ENCODE results near the gene ANKRD13B.
A peak's percentile ranks its signal among the peaks of the same experiment; 100 is the strongest.

The ANKRD13B gene

GRCh38 chr17:29618272-29619065 is 25.5 kb downstream of the ANKRD13B start:
- no peak overlapping the region for H3K4me3 ChIP-seq (ENCODE audit: low read length)
- TF ChIP-seq ZNF274 (IDR thresholded peaks at IDR 0.05; ENCODE audit: low read depth, low read length), result no peak

GRCh38 chr17:29619251-29619650 is 26.3 kb downstream of the ANKRD13B start:
- H3K4me3 ChIP-seq (ENCODE audit: low read length), result no peak overlapping the region
- TF ChIP-seq ZNF274 (IDR thresholded peaks at IDR 0.05; ENCODE audit: low read depth, low read length), result no peak

- no peak overlapping the region for H3K4me3 ChIP-seq (ENCODE audit: low read length)
- TF ChIP-seq ZNF274 (IDR thresholded peaks at IDR 0.05; ENCODE audit: low read depth, low read length), result no peak
Measured at GRCh38 chr17:29620271-29620670, 27.3 kb downstream of the ANKRD13B start.

- TF ChIP-seq ZNF274 (IDR thresholded peaks at IDR 0.05; ENCODE audit: low read depth, low read length), result no peak
- no peak overlapping the region for H3K4me3 ChIP-seq (ENCODE audit: low read length)
Measured at GRCh38 chr17:29620779-29621500, 28.0 kb downstream of the ANKRD13B start.

GRCh38 chr17:29621751-29622194 is 28.8 kb downstream of the ANKRD13B start:
- TF ChIP-seq ZNF274 (IDR thresholded peaks at IDR 0.05; ENCODE audit: low read depth, low read length), result no peak
- H3K4me3 ChIP-seq (ENCODE audit: low read length), result peak overlapping the region; percentile 57; the same call in 1 of the 2 replicates

GRCh38 chr17:29622337-29623282 is 29.7 kb downstream of the ANKRD13B start, which contains the start of gene CORO6:
Gene CORO6, minus strand, starts transcription at chr17:29622912. Its CDS starts 1,491 bp downstream, at chr17:29621421.
- no peak for TF ChIP-seq ZNF274 (IDR thresholded peaks at IDR 0.05; ENCODE audit: low read depth, low read length)
- peak within 1 kb of the TSS; percentile 57; the same call in 1 of the 2 replicates for H3K4me3 ChIP-seq (ENCODE audit: low read length)

GRCh38 chr17:29623283-29623647 is 30.3 kb downstream of the ANKRD13B start:
- TF ChIP-seq ZNF274 (IDR thresholded peaks at IDR 0.05; ENCODE audit: low read depth, low read length), result no peak
- peak overlapping the region; percentile 57; the same call in 1 of the 2 replicates for H3K4me3 ChIP-seq (ENCODE audit: low read length)

- TF ChIP-seq ZNF274 (IDR thresholded peaks at IDR 0.05; ENCODE audit: low read depth, low read length), result no peak
- no peak overlapping the region for H3K4me3 ChIP-seq (ENCODE audit: low read length)
Measured at GRCh38 chr17:29624586-29624985, 31.7 kb downstream of the ANKRD13B start.

GRCh38 chr17:29625037-29625750 is 32.3 kb downstream of the ANKRD13B start:
- no peak overlapping the region for H3K4me3 ChIP-seq (ENCODE audit: low read length)
- TF ChIP-seq ZNF274 (IDR thresholded peaks at IDR 0.05; ENCODE audit: low read depth, low read length), result no peak

GRCh38 chr17:29627951-29628350 is 35.0 kb downstream of the ANKRD13B start:
- no peak overlapping the region for H3K4me3 ChIP-seq (ENCODE audit: low read length)
- no peak for TF ChIP-seq ZNF274 (IDR thresholded peaks at IDR 0.05; ENCODE audit: low read depth, low read length)

- no peak overlapping the region for H3K4me3 ChIP-seq (ENCODE audit: low read length)
- no peak for TF ChIP-seq ZNF274 (IDR thresholded peaks at IDR 0.05; ENCODE audit: low read depth, low read length)
Measured at GRCh38 chr17:29628644-29629043, 35.7 kb downstream of the ANKRD13B start.

GRCh38 chr17:29629839-29630238 is 36.9 kb downstream of the ANKRD13B start:
- no peak for TF ChIP-seq ZNF274 (IDR thresholded peaks at IDR 0.05; ENCODE audit: low read depth, low read length)
- H3K4me3 ChIP-seq (ENCODE audit: low read length), result no peak overlapping the region

- H3K4me3 ChIP-seq (ENCODE audit: low read length), result no peak overlapping the region
- no peak for TF ChIP-seq ZNF274 (IDR thresholded peaks at IDR 0.05; ENCODE audit: low read depth, low read length)
Measured at GRCh38 chr17:29630630-29631193, 37.8 kb downstream of the ANKRD13B start.
